B cell (primary cell): ENCODE data around the gene RNF111.

Experiments used
- CTCF ChIP-seq: fragments of 200-600 bp; IDR thresholded peaks from one replicate; pipeline ENCODE4 v1.8.0; 2022; ENCODE audit warnings: antibody characterized with exemption, mild to moderate bottlenecking
- EZH2 ChIP-seq: IDR thresholded peaks from 2 replicates; pipeline ENCODE4 v1.6.1; 2012; ENCODE audit warnings: borderline replicate concordance, low read depth, mild to moderate bottlenecking, moderate library complexity, low read length; ENCODE audit not compliant: insufficient read depth, poor library complexity, severe bottlenecking

GRCh38 chr15:59002418-59002859 lies 15.0 kb downstream of the RNF111 start:
- TF ChIP-seq EZH2 (no peak), CTCF (no peak)
